Breast epithelium (tissue), 4 donors: Measurements from ENCODE around the gene R3HDML. TPM values are rescaled to one million over a fixed set of nuclear protein-coding genes. Genes with fewer than 3 reads are reported as not detected.

Experiments
- DNase-seq, 2 donors: peaks; one replicate each; pipeline ENCODE4 v3.0.0-alpha.2; 2019; ENCODE audit warnings: low spot score in 2 of 2
- H3K27ac ChIP-seq, 2 donors: fragments of 200-600 bp; sonication (generic) in 1 of 2; one replicate each; pipeline ENCODE4 v1.5.1; 2016 to 2019; ENCODE audit warnings: mild to moderate bottlenecking in 1 of 2
- H3K27me3 ChIP-seq, 2 donors: fragments of 200-600 bp; sonication (generic) in 1 of 2; one replicate each; pipeline versions ENCODE4 v1.5.1 to v1.6.0; 2017 to 2019; ENCODE audit warnings: control low read depth in 1 of 2, mild to moderate bottlenecking in 1 of 2
- H3K36me3 ChIP-seq: fragments of 200-600 bp; one replicate; pipeline ENCODE4 v1.5.1; 2019
- H3K4me1 ChIP-seq, 2 donors: fragments of 200-600 bp; sonication (generic); one replicate each; pipeline ENCODE4 v1.5.1; 2016 to 2019; ENCODE audit warnings: control low read depth in 1 of 2
- H3K4me3 ChIP-seq, 3 donors: fragments of 200-600 bp; sonication (generic); 1 replicate in 2 of 3; 2 replicates in 1 of 3; pipeline ENCODE4 v1.5.1; 2016 to 2019; ENCODE audit warnings: mild to moderate bottlenecking in 3 of 3, moderate library complexity in 2 of 3
- H3K9me3 ChIP-seq, 2 donors: fragments of 200-600 bp; sonication (generic) in 1 of 2; one replicate each; pipeline ENCODE4 v1.5.1; 2016 to 2019; ENCODE audit warnings: control low read depth in 1 of 2
- POLR2A ChIP-seq: fragments of 450-650 bp; IDR thresholded peaks from one replicate; pipeline ENCODE4 v1.6.1; 2016; ENCODE audit warnings: antibody characterized with exemption, mild to moderate bottlenecking, moderate library complexity
- POLR2AphosphoS5 ChIP-seq, 3 donors: sonication (generic); formaldehyde crosslinking; IDR thresholded peaks; one replicate each; pipeline ENCODE4 v1.6.1; 2017; ENCODE audit warnings: antibody characterized with exemption in 3 of 3
- intact Hi-C: fragments of 100-400 bp; cut with DNase I; formaldehyde crosslinking; loops from one replicate; pipeline ENCODE4 v1.15.1; 2023; ENCODE audit warnings: low total_unique reads
- total RNA-seq, 3 donors: library from RNA; depleted of rRNA; stranded (reverse); fragments of >200 nt; gene quantifications; one replicate each; pipeline ENCODE4 v1.1.0, GENCODE V29; 2016
- TF ChIP-seq, protein P1 (sequence below), 3 donors: fragments of 450-650 bp; IDR thresholded peaks; one replicate each; pipeline ENCODE4 v1.5.1; 2016 to 2017; ENCODE audit warnings: antibody characterized with exemption in 3 of 3, mild to moderate bottlenecking in 3 of 3, moderate library complexity in 3 of 3

The R3HDML gene
- total RNA-seq, 3 donors from 2014 or later: not detected

- DNase-seq: no peak
- no peaks in the 10 kb centered on the region for H3K4me1 ChIP-seq
- H3K27me3 ChIP-seq: no peaks in the 10 kb centered on the region
- H3K4me3 ChIP-seq: no peak overlapping the region
- intact Hi-C loops: no loop called here
- no peaks in the 10 kb centered on the region for H3K36me3 ChIP-seq
- no peak overlapping the region for H3K27ac ChIP-seq
- no peak for TF ChIP-seq POLR2A
- TF ChIP-seq, protein P1, sequence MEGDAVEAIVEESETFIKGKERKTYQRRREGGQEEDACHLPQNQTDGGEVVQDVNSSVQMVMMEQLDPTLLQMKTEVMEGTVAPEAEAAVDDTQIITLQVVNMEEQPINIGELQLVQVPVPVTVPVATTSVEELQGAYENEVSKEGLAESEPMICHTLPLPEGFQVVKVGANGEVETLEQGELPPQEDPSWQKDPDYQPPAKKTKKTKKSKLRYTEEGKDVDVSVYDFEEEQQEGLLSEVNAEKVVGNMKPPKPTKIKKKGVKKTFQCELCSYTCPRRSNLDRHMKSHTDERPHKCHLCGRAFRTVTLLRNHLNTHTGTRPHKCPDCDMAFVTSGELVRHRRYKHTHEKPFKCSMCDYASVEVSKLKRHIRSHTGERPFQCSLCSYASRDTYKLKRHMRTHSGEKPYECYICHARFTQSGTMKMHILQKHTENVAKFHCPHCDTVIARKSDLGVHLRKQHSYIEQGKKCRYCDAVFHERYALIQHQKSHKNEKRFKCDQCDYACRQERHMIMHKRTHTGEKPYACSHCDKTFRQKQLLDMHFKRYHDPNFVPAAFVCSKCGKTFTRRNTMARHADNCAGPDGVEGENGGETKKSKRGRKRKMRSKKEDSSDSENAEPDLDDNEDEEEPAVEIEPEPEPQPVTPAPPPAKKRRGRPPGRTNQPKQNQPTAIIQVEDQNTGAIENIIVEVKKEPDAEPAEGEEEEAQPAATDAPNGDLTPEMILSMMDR (IDR thresholded peaks at IDR 0.05): no peak
- TF ChIP-seq POLR2AphosphoS5 (IDR thresholded peaks at IDR 0.05): no peak
- no peaks in the 10 kb centered on the region for H3K9me3 ChIP-seq
Observed at GRCh38 chr20:44361021-44361420, 24.2 kb downstream of the R3HDML start.

DNA sequence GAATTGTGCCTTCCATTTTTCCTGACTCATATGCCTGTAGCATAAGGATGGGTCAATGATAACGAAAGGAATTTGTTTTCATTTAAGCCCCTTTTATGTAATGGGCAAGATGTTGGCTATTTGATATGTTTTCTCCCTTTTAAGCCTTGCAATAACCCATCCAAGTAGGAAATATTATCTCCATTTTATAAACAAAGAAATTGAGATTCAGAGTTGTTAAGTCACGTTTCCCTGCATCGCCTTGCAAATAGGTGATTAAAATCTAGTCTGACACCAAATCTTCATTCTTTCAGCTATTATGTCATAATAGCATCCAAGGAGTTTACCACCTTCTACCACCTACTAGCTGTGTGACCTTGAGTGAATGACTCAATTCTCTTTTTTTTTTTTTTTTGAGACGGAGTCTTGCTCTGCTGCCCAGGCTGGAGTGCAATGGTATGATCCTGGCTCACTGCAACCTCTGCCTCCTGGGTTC lies 25.7 kb downstream of the R3HDML start:
- no peaks in the 10 kb centered on the region for H3K4me1 ChIP-seq
- no peak overlapping the region for H3K4me3 ChIP-seq
- H3K9me3 ChIP-seq: no peaks in the 10 kb centered on the region
- TF ChIP-seq POLR2A (no peak), POLR2AphosphoS5 (IDR thresholded peaks at IDR 0.05) (no peak)
- TF ChIP-seq, protein P1 (IDR thresholded peaks at IDR 0.05): no peak
- H3K27ac ChIP-seq: no peak overlapping the region
- no peaks in the 10 kb centered on the region for H3K36me3 ChIP-seq
- intact Hi-C loops: no loop called here
- no peak for DNase-seq
- no peaks in the 10 kb centered on the region for H3K27me3 ChIP-seq

- H3K27ac ChIP-seq: no peak overlapping the region
- H3K4me3 ChIP-seq: no peak overlapping the region
- TF ChIP-seq POLR2AphosphoS5 (IDR thresholded peaks at IDR 0.05) (no peak), POLR2A (no peak)
- TF ChIP-seq, protein P1 (IDR thresholded peaks at IDR 0.05): no peak
- H3K4me1 ChIP-seq: no peaks in the 10 kb centered on the region
- no peaks in the 10 kb centered on the region for H3K27me3 ChIP-seq
- H3K9me3 ChIP-seq: no peaks in the 10 kb centered on the region
- no peak for DNase-seq
- H3K36me3 ChIP-seq: no peaks in the 10 kb centered on the region
- intact Hi-C loops: no loop called here
Observed at GRCh38 chr20:44364068-44364467, 27.2 kb downstream of the R3HDML start.

- DNase-seq: no peak
- Histone ChIP-seq H3K4me1 (no peaks in the 10 kb centered on the region), H3K9me3 (no peaks in the 10 kb centered on the region), H3K27me3 (no peaks in the 10 kb centered on the region), H3K27ac (no peak overlapping the region), H3K4me3 (no peak overlapping the region), H3K36me3 (no peaks in the 10 kb centered on the region)
- intact Hi-C loops: no loop called here
- TF ChIP-seq POLR2A (no peak), POLR2AphosphoS5 (IDR thresholded peaks at IDR 0.05) (no peak)
- TF ChIP-seq, protein P1 (IDR thresholded peaks at IDR 0.05): no peak
Observed at GRCh38 chr20:44364780-44365179, 27.9 kb downstream of the R3HDML start.

DNA sequence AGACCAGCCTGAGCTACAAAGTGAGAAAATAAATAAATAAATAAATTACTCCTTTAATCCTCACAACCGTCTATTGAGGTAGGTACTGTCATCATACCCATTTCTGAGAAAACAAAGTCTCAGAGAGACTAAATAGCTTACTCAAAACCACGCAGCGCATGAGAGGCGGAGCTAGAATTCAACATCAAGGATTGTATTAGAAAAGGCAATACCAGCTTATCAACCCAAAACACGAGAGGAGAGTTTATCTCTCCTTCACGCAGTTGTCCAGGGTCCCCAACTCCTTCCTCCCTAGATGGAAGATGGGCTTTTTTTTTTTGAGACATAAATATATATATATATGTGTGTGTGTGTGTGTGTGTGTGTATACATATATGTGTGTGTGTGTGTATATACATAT lies 30.9 kb downstream of the R3HDML start:
- H3K36me3 ChIP-seq: no peaks in the 10 kb centered on the region
- no peak for DNase-seq
- no peak overlapping the region for H3K4me3 ChIP-seq
- intact Hi-C loops: no loop called here
- TF ChIP-seq POLR2AphosphoS5 (IDR thresholded peaks at IDR 0.05): no peak
- TF ChIP-seq, protein P1 (IDR thresholded peaks at IDR 0.05): no peak
- no peak for TF ChIP-seq POLR2A
- H3K27me3 ChIP-seq: no peaks in the 10 kb centered on the region
- H3K9me3 ChIP-seq: no peaks in the 10 kb centered on the region
- H3K27ac ChIP-seq: no peak overlapping the region
- no peaks in the 10 kb centered on the region for H3K4me1 ChIP-seq
